ENCODE data around the gene TCF12. TPM values are rescaled to one million over a fixed set of nuclear protein-coding genes. Genes with fewer than 3 reads are reported as not detected.

Gene TCF12
- polyA plus RNA-seq, 1 donor (not counting 4 experiments of a cell fraction or from before 2014, with no cell fraction given) = 48.3 TPM

- DNase-seq (ENCODE audit: low read depth, low spot score) (no peak), FAIRE-seq (no peak)
- Histone ChIP-seq H3K79me2 (ENCODE audit: control insufficient read depth, insufficient read depth, low read length) (peaks cover 96% of the 10 kb centered on the region), H3K9ac (ENCODE audit: control insufficient read depth, extremely low read depth, insufficient read depth, low read length) (no peak overlapping the region), H3K4me1 (ENCODE audit: control insufficient read depth, extremely low read depth, insufficient read depth, low read length) (peaks cover 3% of the 10 kb centered on the region), H3K4me3 (ENCODE audit: control insufficient read depth in 2 of 3, extremely low read depth in 1 of 3, insufficient read depth in 2 of 3, low read depth in 1 of 3, low read length in 3 of 3) (no peak overlapping the region), H3K36me3 (ENCODE audit: control insufficient read depth in 2 of 2, extremely low read depth in 1 of 2, insufficient read depth in 2 of 2, low read length in 2 of 2) (no peaks in the 10 kb centered on the region), H3K9me1 (ENCODE audit: control insufficient read depth, extremely low read depth, insufficient read depth, low read length) (peaks cover 3% of the 10 kb centered on the region), H3K9me3 (ENCODE audit: control insufficient read depth, low read depth, low read length) (no peaks in the 10 kb centered on the region), H3K27ac (ENCODE audit: control insufficient read depth, insufficient read depth, low read length) (no peak overlapping the region), H2AFZ (ENCODE audit: control insufficient read depth, low read length) (no peak overlapping the region), H3K4me2 (ENCODE audit: control insufficient read depth, extremely low read depth, insufficient read depth, low read depth, low read length) (no peak overlapping the region), H4K20me1 (ENCODE audit: control insufficient read depth, extremely low read depth, insufficient read depth, low read length) (no peaks in the 10 kb centered on the region), H3K27me3 (ENCODE audit: control insufficient read depth, extremely low read depth, insufficient read depth, low read length) (no peaks in the 10 kb centered on the region)
- dilution Hi-C loops (cut with MboI; ENCODE audit: extremely low pct_ligation_motif_present, low sequenced_read_pairs) = no loop called here
- no peak for TF ChIP-seq EZH2 (IDR thresholded peaks at IDR 0.05; ENCODE audit: low read length)
- TF ChIP-seq, protein P1, sequence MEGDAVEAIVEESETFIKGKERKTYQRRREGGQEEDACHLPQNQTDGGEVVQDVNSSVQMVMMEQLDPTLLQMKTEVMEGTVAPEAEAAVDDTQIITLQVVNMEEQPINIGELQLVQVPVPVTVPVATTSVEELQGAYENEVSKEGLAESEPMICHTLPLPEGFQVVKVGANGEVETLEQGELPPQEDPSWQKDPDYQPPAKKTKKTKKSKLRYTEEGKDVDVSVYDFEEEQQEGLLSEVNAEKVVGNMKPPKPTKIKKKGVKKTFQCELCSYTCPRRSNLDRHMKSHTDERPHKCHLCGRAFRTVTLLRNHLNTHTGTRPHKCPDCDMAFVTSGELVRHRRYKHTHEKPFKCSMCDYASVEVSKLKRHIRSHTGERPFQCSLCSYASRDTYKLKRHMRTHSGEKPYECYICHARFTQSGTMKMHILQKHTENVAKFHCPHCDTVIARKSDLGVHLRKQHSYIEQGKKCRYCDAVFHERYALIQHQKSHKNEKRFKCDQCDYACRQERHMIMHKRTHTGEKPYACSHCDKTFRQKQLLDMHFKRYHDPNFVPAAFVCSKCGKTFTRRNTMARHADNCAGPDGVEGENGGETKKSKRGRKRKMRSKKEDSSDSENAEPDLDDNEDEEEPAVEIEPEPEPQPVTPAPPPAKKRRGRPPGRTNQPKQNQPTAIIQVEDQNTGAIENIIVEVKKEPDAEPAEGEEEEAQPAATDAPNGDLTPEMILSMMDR (optimal IDR thresholded peaks at IDR 0.05 in 1 of 3, IDR thresholded peaks at IDR 0.05 in 1 of 3, conservative IDR thresholded peaks at IDR 0.05 in 1 of 3; ENCODE audit: extremely low read depth in 1 of 3, insufficient read depth in 2 of 3, low read length in 3 of 3) = no peak
Measured at GRCh38 chr15:56939257-56939656, 20.8 kb downstream of the TCF12 start.

- peaks cover 94% of the 10 kb centered on the region for H3K79me2 ChIP-seq (ENCODE audit: control insufficient read depth, insufficient read depth, low read length)
- DNase-seq (ENCODE audit: low read depth, low spot score) = no peak
- no peak for TF ChIP-seq EZH2 (IDR thresholded peaks at IDR 0.05; ENCODE audit: low read length)
- TF ChIP-seq, protein P1 (optimal IDR thresholded peaks at IDR 0.05 in 1 of 3, IDR thresholded peaks at IDR 0.05 in 1 of 3, conservative IDR thresholded peaks at IDR 0.05 in 1 of 3; ENCODE audit: extremely low read depth in 1 of 3, insufficient read depth in 2 of 3, low read length in 3 of 3) = no peak
- no peaks in the 10 kb centered on the region for H4K20me1 ChIP-seq (ENCODE audit: control insufficient read depth, extremely low read depth, insufficient read depth, low read length)
- no peaks in the 10 kb centered on the region for H3K27me3 ChIP-seq (ENCODE audit: control insufficient read depth, extremely low read depth, insufficient read depth, low read length)
- no peak overlapping the region for H3K4me2 ChIP-seq (ENCODE audit: control insufficient read depth, extremely low read depth, insufficient read depth, low read depth, low read length)
- no peak overlapping the region for H2AFZ ChIP-seq (ENCODE audit: control insufficient read depth, low read length)
- no peaks in the 10 kb centered on the region for H3K36me3 ChIP-seq (ENCODE audit: control insufficient read depth in 2 of 2, extremely low read depth in 1 of 2, insufficient read depth in 2 of 2, low read length in 2 of 2)
- FAIRE-seq = no peak
- dilution Hi-C loops (cut with MboI; ENCODE audit: extremely low pct_ligation_motif_present, low sequenced_read_pairs) = no loop called here
- no peak overlapping the region for H3K4me3 ChIP-seq (ENCODE audit: control insufficient read depth in 2 of 3, extremely low read depth in 1 of 3, insufficient read depth in 2 of 3, low read depth in 1 of 3, low read length in 3 of 3)
- peaks cover 3% of the 10 kb centered on the region for H3K4me1 ChIP-seq (ENCODE audit: control insufficient read depth, extremely low read depth, insufficient read depth, low read length)
- H3K9me1 ChIP-seq (ENCODE audit: control insufficient read depth, extremely low read depth, insufficient read depth, low read length) = peaks cover 3% of the 10 kb centered on the region
- no peak overlapping the region for H3K9ac ChIP-seq (ENCODE audit: control insufficient read depth, extremely low read depth, insufficient read depth, low read length)
- no peaks in the 10 kb centered on the region for H3K9me3 ChIP-seq (ENCODE audit: control insufficient read depth, low read depth, low read length)
- H3K27ac ChIP-seq (ENCODE audit: control insufficient read depth, insufficient read depth, low read length) = no peak overlapping the region
Measured at GRCh38 chr15:56940388-56940787, 21.9 kb downstream of the TCF12 start.

Data from keratinocyte (primary cell).